Osteocyte (in vitro differentiated cells): Measurements from ENCODE around the gene SMAD1. TPM values are rescaled to one million over a fixed set of nuclear protein-coding genes. Genes with fewer than 3 reads are reported as not detected.
A peak's percentile ranks its signal among the peaks of the same experiment; 100 is the strongest.

Source experiments
- DNase-seq: peaks from one replicate; pipeline ENCODE4 v3.0.0; 2021; ENCODE audit warnings: mixed read lengths; ENCODE audit not compliant: unreplicated experiment; ENCODE audit errors: extremely low spot score
- H3K27ac Mint-ChIP-seq: one replicate; pipeline ENCODE4 v1.8.0; 2021; ENCODE audit warnings: mild to moderate bottlenecking, mixed read lengths; ENCODE audit not compliant: unreplicated experiment
- H3K27me3 Mint-ChIP-seq: one replicate; pipeline ENCODE4 v1.8.0; 2021; ENCODE audit warnings: mixed read lengths; ENCODE audit not compliant: unreplicated experiment
- H3K36me3 Mint-ChIP-seq: one replicate; pipeline ENCODE4 v1.8.0; 2021; ENCODE audit warnings: mixed read lengths; ENCODE audit not compliant: unreplicated experiment
- H3K4me1 Mint-ChIP-seq: one replicate; pipeline ENCODE4 v1.8.0; 2021; ENCODE audit warnings: mixed read lengths; ENCODE audit not compliant: unreplicated experiment
- H3K4me3 Mint-ChIP-seq: one replicate; pipeline ENCODE4 v1.8.0; 2021; ENCODE audit warnings: mild to moderate bottlenecking, moderate library complexity, mixed read lengths; ENCODE audit not compliant: unreplicated experiment
- H3K9me3 Mint-ChIP-seq: one replicate; pipeline ENCODE4 v1.8.0; 2021; ENCODE audit warnings: mixed read lengths; ENCODE audit not compliant: unreplicated experiment
- CTCF ChIP-seq: fragments of 200-600 bp; sonication (generic); IDR thresholded peaks from 2 replicates; pipeline ENCODE4 v1.5.0; 2021; ENCODE audit warnings: antibody characterized with exemption, mild to moderate bottlenecking, moderate library complexity
- total RNA-seq: library from RNA; stranded (reverse); gene quantifications from 2 replicates; pipeline ENCODE4 v1.2.1, GENCODE V29; 2021

The SMAD1 gene
- total RNA-seq, 1 donor from 2014 or later = 18.1 TPM

- no peak for DNase-seq
- H3K9me3 Mint-ChIP-seq = no peaks in the 10 kb centered on the region
- peaks cover 9% of the 10 kb centered on the region for H3K4me1 Mint-ChIP-seq
Measured at GRCh38 chr4:145523117-145523516, 41.5 kb downstream of the SMAD1 start.

GRCh38 chr4:145524552-145524951, 42.9 kb downstream of the SMAD1 start:
- Mint-ChIP-seq H3K27me3 (no peaks in the 10 kb centered on the region), H3K4me3 (no peak overlapping the region), H3K4me1 (peaks cover 9% of the 10 kb centered on the region), H3K27ac (peak overlapping the region; percentile 25), H3K9me3 (no peaks in the 10 kb centered on the region), H3K36me3 (peaks cover 2% of the 10 kb centered on the region)
- no peak for DNase-seq
- no peak for TF ChIP-seq CTCF

More at GRCh38 chr4:145523117-145523516, 41.5 kb downstream of the SMAD1 start:
- H3K4me3 Mint-ChIP-seq = no peak overlapping the region
- H3K36me3 Mint-ChIP-seq = peaks cover 2% of the 10 kb centered on the region
- no peak for TF ChIP-seq CTCF
- no peak overlapping the region for H3K27ac Mint-ChIP-seq
- H3K27me3 Mint-ChIP-seq = no peaks in the 10 kb centered on the region

GRCh38 chr4:145525291-145525740, 43.7 kb downstream of the SMAD1 start:
- TF ChIP-seq CTCF = no peak
- DNase-seq = no peak

GRCh38 chr4:145527773-145528172, 46.1 kb downstream of the SMAD1 start:
- Mint-ChIP-seq H3K27me3 (no peaks in the 10 kb centered on the region), H3K9me3 (no peaks in the 10 kb centered on the region), H3K36me3 (peaks cover 2% of the 10 kb centered on the region), H3K27ac (no peak overlapping the region), H3K4me3 (no peak overlapping the region), H3K4me1 (peaks cover 11% of the 10 kb centered on the region)
- DNase-seq = no peak
- no peak for TF ChIP-seq CTCF

More at GRCh38 chr4:145525291-145525740, 43.7 kb downstream of the SMAD1 start:
- H3K27ac Mint-ChIP-seq = no peak overlapping the region
- H3K4me1 Mint-ChIP-seq = peaks cover 9% of the 10 kb centered on the region
- no peak overlapping the region for H3K4me3 Mint-ChIP-seq
- H3K9me3 Mint-ChIP-seq = no peaks in the 10 kb centered on the region
- H3K36me3 Mint-ChIP-seq = peaks cover 2% of the 10 kb centered on the region
- no peaks in the 10 kb centered on the region for H3K27me3 Mint-ChIP-seq

- Mint-ChIP-seq H3K27me3 (no peaks in the 10 kb centered on the region), H3K36me3 (peaks cover 2% of the 10 kb centered on the region)
- TF ChIP-seq CTCF = no peak
Measured at GRCh38 chr4:145528601-145529000, 46.9 kb downstream of the SMAD1 start.

More at GRCh38 chr4:145528601-145529000, 46.9 kb downstream of the SMAD1 start:
- Mint-ChIP-seq H3K9me3 (no peaks in the 10 kb centered on the region), H3K4me3 (no peak overlapping the region), H3K27ac (no peak overlapping the region), H3K4me1 (peaks cover 11% of the 10 kb centered on the region)
- DNase-seq = no peak
